Panc1 (cell line): ENCODE results near the gene CELF2. TPM values are rescaled to one million over a fixed set of nuclear protein-coding genes. Genes with fewer than 3 reads are reported as not detected.

Experiments
- ATAC-seq: fragments of 200-7000 bp; cut with Tn5 transposase; 2 replicates; pipeline ENCODE4 v1.9.1; 2020; ENCODE audit warnings: mild to moderate bottlenecking, moderate library complexity
- BruUV-seq: library from RNA; stranded (reverse); fragments of 400-500 nt; replicated peaks from 2 replicates; lab custom pipeline; 2021; lab: Mats Ljungman, UMichigan
- CTCF ChIA-PET: fragments of 300-600 bp; sonication (Branson Sonifier 250); formaldehyde crosslinking; loops from one replicate; lab custom pipeline; 2022; ENCODE audit warnings: antibody characterized with exemption; lab: Charles Lee
- POLR2A ChIA-PET: fragments of 300-600 bp; sonication (Branson Sonifier 250); formaldehyde crosslinking; loops from one replicate; lab custom pipeline; 2022; ENCODE audit warnings: antibody characterized with exemption; lab: Charles Lee
- DNase-seq: peaks from one replicate; pipeline ENCODE4 v3.0.0-alpha.2; 2010; ENCODE audit warnings: low read depth, low spot score
- H3K27ac ChIP-seq: 2 replicates; pipeline ENCODE4 v1.5.1; 2011; ENCODE audit warnings: mild to moderate bottlenecking, low read length, inconsistent platforms
- H3K27me3 ChIP-seq: fragments of 200-500 bp; sonication (Bioruptor generic); 2 replicates; pipeline ENCODE4 v1.6.0; 2014; ENCODE audit warnings: low read length, inconsistent platforms; ENCODE audit not compliant: control insufficient read depth, insufficient read depth
- H3K36me3 ChIP-seq: fragments of 200-500 bp; sonication (Bioruptor generic); 2 replicates; pipeline ENCODE4 v1.5.1; 2014; ENCODE audit warnings: inconsistent platforms, mild to moderate bottlenecking, low read length, moderate library complexity; ENCODE audit not compliant: control insufficient read depth, insufficient read depth
- H3K4me1 ChIP-seq: 2 replicates; pipeline ENCODE4 v1.5.1; 2011; ENCODE audit warnings: inconsistent platforms, mild to moderate bottlenecking, low read length, moderate library complexity; ENCODE audit not compliant: control insufficient read depth, insufficient read depth
- H3K4me3 ChIP-seq, 2 experiments: 2 replicates each; pipeline ENCODE4 v1.5.1; 2011 to 2012; ENCODE audit warnings: low read depth in 2 of 2, low read length in 2 of 2, mild to moderate bottlenecking in 2 of 2, inconsistent platforms in 1 of 2, moderate library complexity in 1 of 2
- H3K9me3 ChIP-seq: fragments of 200-500 bp; sonication (Bioruptor generic); 2 replicates; pipeline ENCODE4 v1.5.1; 2014; ENCODE audit warnings: low read depth, mild to moderate bottlenecking, inconsistent platforms, low read length, moderate library complexity; ENCODE audit not compliant: control insufficient read depth, insufficient read depth
- CTCF ChIP-seq: fragments of 450-650 bp; IDR thresholded peaks from 2 replicates; pipeline ENCODE4 v1.5.1; 2017; ENCODE audit warnings: mild to moderate bottlenecking
- POLR2AphosphoS5 ChIP-seq: IDR thresholded peaks from 2 replicates; pipeline ENCODE4 v1.6.1; 2012; ENCODE audit warnings: mild to moderate bottlenecking, low read depth, low read length, moderate library complexity
- REST ChIP-seq, 2 experiments: IDR thresholded peaks; 2 replicates each; pipeline ENCODE4 v1.6.1; 2011 to 2012; ENCODE audit warnings: low read depth in 2 of 2, control low read depth in 1 of 2, low read length in 1 of 2, mild to moderate bottlenecking in 1 of 2, moderate library complexity in 1 of 2; ENCODE audit not compliant: insufficient read depth in 1 of 2
- SIN3A ChIP-seq: IDR thresholded peaks from 2 replicates; pipeline ENCODE4 v1.6.1; 2012; ENCODE audit warnings: low read depth, mild to moderate bottlenecking, low read length, moderate library complexity, borderline replicate concordance; ENCODE audit not compliant: insufficient read depth
- TCF7L2 ChIP-seq: IDR thresholded peaks from 2 replicates; pipeline ENCODE4 v1.6.1; 2011; ENCODE audit warnings: mild to moderate bottlenecking, low read depth, low read length, inconsistent platforms
- in situ Hi-C: cut with HindIII; loops from 2 replicates; pipeline ENCODE4 v1.10.0; 2016; ENCODE audit warnings: low sequenced_read_pairs, low pct_unique_long_range_greater_than_20kb
- intact Hi-C: fragments of 100-400 bp; cut with micrococcal nuclease; formaldehyde crosslinking; loops from one replicate; pipeline ENCODE4 v1.10.0; 2022; ENCODE audit not compliant: unreplicated experiment
- total RNA-seq: library from RNA; stranded (reverse); gene quantifications from one replicate; pipeline ENCODE4 v1.2.1, GENCODE V29; 2021; ENCODE audit not compliant: unreplicated experiment

The CELF2 gene
- total RNA-seq, 1 experiment from 2014 or later = 0.44 TPM

GRCh38 chr10:11249152-11249807 lies 231.6 kb downstream of the CELF2 start:
- in situ Hi-C loops (no loop called here), intact Hi-C loops (no loop called here)
- no peak overlapping the region for H3K27ac ChIP-seq
- ATAC-seq = no peak
- POLR2A ChIA-PET = no interaction called here
- DNase-seq = no peak
- H3K36me3 ChIP-seq = no peaks in the 10 kb centered on the region
- H3K27me3 ChIP-seq = peaks cover 3% of the 10 kb centered on the region; the same call in 1 of the 2 replicates
- no TSS peak for BruUV-seq
- no peak for TF ChIP-seq TCF7L2
- CTCF ChIA-PET = no interaction called here
- no peaks in the 10 kb centered on the region for H3K4me1 ChIP-seq
- no peak overlapping the region for H3K4me3 ChIP-seq
- no peaks in the 10 kb centered on the region for H3K9me3 ChIP-seq

- no peak overlapping the region for H3K27ac ChIP-seq
- BruUV-seq = no TSS peak
- DNase-seq = no peak
- intact Hi-C loops = no loop called here
- POLR2A ChIA-PET = no interaction called here
- H3K4me1 ChIP-seq = no peaks in the 10 kb centered on the region
- peaks cover 3% of the 10 kb centered on the region; the same call in 1 of the 2 replicates for H3K27me3 ChIP-seq
- CTCF ChIA-PET = no interaction called here
- no peak overlapping the region for H3K4me3 ChIP-seq
- no peaks in the 10 kb centered on the region for H3K36me3 ChIP-seq
- in situ Hi-C loops = no loop called here
- H3K9me3 ChIP-seq = no peaks in the 10 kb centered on the region
- no peak for TF ChIP-seq CTCF
- no peak for TF ChIP-seq POLR2AphosphoS5
- TF ChIP-seq SIN3A = no peak
- TF ChIP-seq REST (IDR thresholded peaks at IDR 0.05; ENCODE audit: insufficient read depth in 1 of 2, low read depth in 2 of 2, low read length in 1 of 2) = no peak
- TF ChIP-seq TCF7L2 = no peak
- no peak for ATAC-seq
Observed at GRCh38 chr10:11249808-11250195, 232.1 kb downstream of the CELF2 start.

- TF ChIP-seq TCF7L2 (no peak), POLR2AphosphoS5 (no peak)
- POLR2A ChIA-PET = no interaction called here
- BruUV-seq = no TSS peak
- CTCF ChIA-PET = no interaction called here
- no peak for DNase-seq
- H3K27me3 ChIP-seq = peaks cover 3% of the 10 kb centered on the region; the same call in 1 of the 2 replicates
- no peak overlapping the region for H3K27ac ChIP-seq
- ATAC-seq = no peak
- in situ Hi-C loops = no loop called here
- no peaks in the 10 kb centered on the region for H3K36me3 ChIP-seq
- no peaks in the 10 kb centered on the region for H3K9me3 ChIP-seq
- H3K4me3 ChIP-seq = no peak overlapping the region
- intact Hi-C loops = no loop called here
- no peaks in the 10 kb centered on the region for H3K4me1 ChIP-seq
Observed at GRCh38 chr10:11250304-11250703, 232.6 kb downstream of the CELF2 start.
